ENCODE measurements around the gene SFXN5.

SFXN5 gene

DNA sequence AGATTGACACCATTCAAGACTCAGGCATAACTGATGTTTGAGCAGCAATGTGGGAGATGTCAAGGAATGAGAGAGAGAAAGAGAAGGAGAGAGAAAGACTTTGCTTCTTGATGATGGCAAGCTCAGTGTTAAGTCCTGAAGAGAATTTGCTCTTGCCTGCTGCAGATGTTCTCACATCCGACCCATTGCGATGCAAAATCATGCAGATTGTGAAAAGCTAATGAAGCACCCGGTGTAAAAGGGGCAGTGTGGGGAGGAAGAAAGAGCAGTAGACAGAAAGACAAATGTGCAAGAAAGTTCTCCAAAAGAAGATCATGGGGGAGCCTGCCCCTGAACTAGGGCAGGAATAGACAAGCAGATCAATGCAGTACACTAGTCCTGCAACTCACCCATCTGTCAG lies 96.5 kb downstream of the SFXN5 start:
- intact Hi-C loops (cut with DNase I), result loop anchor here (5.0 kb wide), 1 partner anchor 83 kb away; no protein-coding TSS in a partner anchor
- no peak for DNase-seq

DNA sequence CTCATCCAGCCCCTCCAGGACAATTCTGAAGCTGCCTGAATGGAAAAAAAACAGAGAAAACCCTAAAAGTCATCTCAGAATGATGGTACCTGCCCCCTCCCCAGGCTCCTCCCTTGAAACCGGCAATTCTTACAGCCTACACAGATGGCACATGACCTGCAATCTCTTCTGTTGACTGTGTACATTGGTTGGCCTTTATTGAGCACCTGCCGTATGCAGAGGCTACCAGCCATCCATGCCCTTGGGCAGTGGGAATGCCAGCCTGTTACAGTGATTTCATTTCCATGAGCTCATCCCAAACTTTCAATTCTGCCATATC lies 97.1 kb downstream of the SFXN5 start:
- intact Hi-C loops (cut with DNase I), result no loop called here
- DNase-seq, result no peak

DNA sequence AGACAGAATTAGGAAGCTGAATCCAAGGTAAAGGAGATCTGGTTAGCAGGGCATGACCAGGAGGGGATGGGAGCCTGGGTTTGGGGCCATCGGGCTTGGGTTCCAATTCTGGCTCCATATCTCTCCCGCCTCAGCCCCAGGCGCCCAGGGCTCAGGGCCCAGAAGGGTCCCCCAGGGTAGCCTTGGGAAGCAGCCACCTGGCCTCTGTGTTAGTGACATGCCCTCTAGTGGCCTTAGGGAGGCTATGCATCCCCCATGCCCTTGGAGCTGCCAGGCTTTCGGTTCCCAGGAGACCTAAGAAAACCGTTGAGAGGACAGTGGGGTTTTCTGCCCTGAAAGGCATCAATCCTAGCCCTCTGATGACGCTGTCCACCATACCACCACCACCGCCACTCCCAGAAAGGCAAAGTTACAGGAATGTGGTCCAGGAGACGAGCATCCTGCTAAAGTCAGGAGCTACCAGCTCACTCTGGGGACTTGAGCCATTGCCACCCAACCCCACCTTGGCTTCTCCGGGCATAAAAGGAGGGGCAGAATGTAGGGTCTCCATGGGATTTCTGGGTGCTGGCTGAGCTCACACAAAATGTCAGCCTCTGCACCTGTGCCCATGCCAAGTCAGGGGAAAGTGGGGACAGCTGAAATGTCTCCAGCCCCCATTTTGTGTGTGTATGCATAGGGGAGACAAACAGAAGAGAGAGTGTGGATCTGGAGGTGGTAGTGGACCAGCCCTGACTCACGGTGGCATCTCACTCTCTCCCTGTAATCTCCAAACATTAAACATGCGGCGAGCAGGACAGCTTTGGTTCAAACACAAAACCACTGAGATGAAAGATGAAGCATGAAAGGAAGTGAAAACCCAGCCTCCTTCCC lies 97.7 kb downstream of the SFXN5 start:
- DNase-seq, result peak in 40 of 42 donors; percentile 12 to 71 (median 38)
- intact Hi-C loops (cut with DNase I), result no loop called here

- intact Hi-C loops (cut with DNase I), result no loop called here
- DNase-seq, result no peak
Observed at GRCh38 chr2:72973137-72973535, 98.4 kb downstream of the SFXN5 start.

- DNase-seq, result no peak
- intact Hi-C loops (cut with DNase I), result no loop called here
Observed at GRCh38 chr2:72972352-72973136, 99.0 kb downstream of the SFXN5 start.

DNA sequence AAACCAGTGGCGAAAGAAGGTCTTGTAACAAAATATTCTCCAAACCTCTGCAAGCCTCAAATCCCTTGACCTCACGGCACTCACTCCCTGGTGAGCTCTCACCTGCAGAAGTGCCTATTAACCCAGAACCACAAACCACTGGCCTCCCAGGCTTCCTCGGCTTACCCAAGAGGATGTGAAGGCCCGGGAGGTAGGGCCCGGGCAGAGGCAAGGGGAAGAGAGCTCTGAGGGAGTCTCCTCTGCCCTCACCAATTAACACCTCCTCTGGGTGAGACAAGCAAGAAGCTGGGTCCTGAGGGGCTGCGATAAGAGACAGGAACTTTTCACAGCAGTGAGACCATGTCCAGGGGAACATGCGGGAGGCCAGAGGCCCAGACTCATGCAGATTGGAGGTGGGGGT lies 100.5 kb downstream of the SFXN5 start:
- intact Hi-C loops (cut with DNase I), result no loop called here
- DNase-seq, result no peak

DNA sequence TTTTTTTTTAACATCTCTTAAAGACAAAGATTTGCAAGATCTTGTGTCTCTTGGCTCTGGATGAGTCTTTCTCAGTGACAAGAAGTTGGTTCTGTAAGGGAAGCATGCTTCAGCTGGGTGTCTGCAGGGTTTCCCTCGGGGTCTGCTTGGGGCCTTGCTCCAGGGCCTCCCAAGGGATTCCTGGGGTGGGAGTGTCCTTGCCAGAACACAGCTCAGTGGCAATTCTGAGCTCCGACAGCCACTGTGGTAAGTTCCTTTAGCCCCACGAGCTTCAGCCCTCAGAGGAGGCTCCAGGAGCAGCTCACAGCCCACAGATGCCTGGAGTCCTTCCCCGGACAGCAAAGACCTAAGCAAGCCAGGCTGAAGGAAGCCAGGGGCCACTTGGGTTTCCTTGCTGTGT lies 101.8 kb downstream of the SFXN5 start:
- intact Hi-C loops (cut with DNase I), result no loop called here
- no peak for DNase-seq

- intact Hi-C loops (cut with DNase I), result no loop called here
Observed at GRCh38 chr2:72968286-72968685, 103.2 kb downstream of the SFXN5 start.

DNA sequence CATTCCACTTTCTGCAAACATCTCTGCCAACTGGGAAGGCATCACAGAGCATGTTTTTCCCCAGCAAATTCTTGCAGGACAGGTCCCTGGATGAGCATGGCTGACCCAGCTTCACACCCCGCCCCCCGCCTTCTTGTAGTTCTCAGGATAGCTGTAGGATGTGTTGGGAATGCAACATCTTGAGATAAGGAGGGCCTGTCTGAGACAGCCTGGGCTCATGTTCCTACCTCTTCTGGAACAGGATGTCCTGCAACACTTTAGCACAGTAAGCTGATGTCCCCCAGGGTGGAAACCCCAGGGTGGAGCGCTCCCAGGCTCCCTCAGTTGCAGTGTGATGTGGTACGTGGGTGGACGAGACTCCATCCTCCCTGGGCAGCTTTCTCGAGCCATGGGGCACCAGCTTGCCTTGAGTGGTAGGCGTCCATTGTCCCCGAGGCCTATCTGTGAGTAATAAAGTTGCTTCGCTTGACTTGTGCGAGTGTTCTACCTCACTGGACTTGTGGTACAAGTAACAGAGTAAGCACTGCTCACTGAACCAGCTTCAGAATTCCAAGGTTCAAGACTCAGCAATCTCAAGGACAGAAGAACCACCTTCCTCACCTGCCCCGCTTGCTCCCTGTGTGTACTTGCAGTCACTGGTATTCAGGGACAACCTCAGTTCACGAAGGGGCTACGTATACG lies 105.6 kb downstream of the SFXN5 start:
- no peak for DNase-seq
- intact Hi-C loops (cut with DNase I), result no loop called here

More at GRCh38 chr2:72968286-72968685, 103.2 kb downstream of the SFXN5 start:
- no peak for DNase-seq

DNA sequence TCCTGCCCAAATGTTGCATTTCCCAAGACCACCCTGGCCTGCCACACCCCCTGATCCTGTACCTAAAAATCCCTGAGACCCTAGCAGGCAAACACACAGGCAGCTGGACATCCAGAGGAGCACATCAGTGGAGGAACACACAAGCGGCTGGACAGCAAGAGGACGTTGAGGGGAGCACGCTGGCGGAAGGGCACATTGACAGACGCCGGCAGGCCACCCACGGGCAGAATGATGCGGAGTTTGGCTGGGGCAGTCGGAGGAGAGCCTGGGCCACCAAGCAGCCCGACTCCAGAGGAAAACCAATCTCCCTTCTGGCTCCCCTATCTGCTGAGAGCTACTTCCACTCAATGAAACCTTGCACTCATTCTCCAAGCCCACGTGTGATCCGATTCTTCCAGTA lies 106.5 kb downstream of the SFXN5 start:
- intact Hi-C loops (cut with DNase I), result no loop called here
- no peak for DNase-seq

- intact Hi-C loops (cut with DNase I), result no loop called here
- DNase-seq, result no peak
Observed at GRCh38 chr2:72964146-72964525, 107.4 kb downstream of the SFXN5 start.

GRCh38 chr2:72963423-72964145 lies 107.9 kb downstream of the SFXN5 start:
- DNase-seq, result no peak
- intact Hi-C loops (cut with DNase I), result no loop called here

- intact Hi-C loops (cut with DNase I), result no loop called here
Observed at GRCh38 chr2:72962911-72963310, 108.6 kb downstream of the SFXN5 start.

GRCh38 chr2:72961853-72962468 lies 109.6 kb downstream of the SFXN5 start:
- no peak for DNase-seq
- intact Hi-C loops (cut with DNase I), result no loop called here

More at GRCh38 chr2:72962911-72963310, 108.6 kb downstream of the SFXN5 start:
- DNase-seq, result no peak

DNA sequence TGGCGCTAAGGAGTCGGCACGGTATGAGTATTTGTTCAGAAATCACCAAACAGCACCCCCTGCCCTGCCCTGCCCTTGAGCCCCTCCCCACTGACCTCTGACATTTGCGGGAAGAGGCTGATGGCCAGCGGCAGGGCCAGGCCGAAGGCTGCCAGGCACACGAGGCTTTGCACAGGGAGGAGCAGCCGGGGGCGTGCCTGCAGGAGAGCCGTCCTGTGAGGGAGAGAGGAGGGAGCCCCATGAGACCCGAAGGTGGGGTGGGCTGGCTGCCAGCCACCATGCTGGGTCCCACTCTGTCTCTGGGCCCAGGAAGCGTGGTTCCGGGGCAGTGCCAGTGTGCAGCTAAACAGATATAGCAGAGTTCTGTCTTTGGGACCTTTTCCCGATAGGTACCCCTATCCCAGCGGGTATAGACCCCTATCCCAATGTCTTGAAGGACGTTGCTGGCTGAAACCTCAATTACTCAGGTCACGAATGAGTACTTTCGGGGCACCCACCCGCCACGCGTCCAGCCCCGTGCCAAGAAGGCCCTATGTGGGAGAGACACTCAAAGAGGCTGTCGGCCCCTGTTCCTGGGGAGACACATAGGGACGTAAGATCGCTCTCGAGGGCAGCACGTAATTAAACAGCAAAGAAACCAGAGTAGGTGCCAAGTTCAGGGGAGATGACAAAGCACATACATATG lies 110.3 kb downstream of the SFXN5 start:
- no peak for DNase-seq
- intact Hi-C loops (cut with DNase I), result no loop called here

GRCh38 chr2:72959995-72960981 lies 111.2 kb downstream of the SFXN5 start:
- intact Hi-C loops (cut with DNase I), result no loop called here
- no peak for DNase-seq

DNA sequence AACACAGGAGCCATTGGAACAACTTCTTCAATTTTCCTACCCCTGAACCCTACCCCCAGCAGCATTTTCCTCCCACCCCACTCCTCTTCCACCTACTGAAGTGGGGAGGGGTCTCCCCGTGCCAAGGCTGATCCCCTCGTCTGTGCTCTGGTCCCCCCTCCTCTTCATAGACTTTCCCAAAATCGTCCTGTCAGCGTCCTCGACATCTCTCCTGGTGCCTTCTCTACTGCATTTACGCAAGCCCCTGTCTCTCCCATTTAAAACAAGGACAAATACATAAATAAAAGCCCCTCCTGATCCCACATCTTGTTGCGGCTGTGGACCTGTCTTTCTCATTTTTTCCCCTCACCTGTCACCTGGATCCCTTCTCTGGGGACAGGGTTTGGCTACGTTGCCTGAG lies 112.0 kb downstream of the SFXN5 start:
- intact Hi-C loops (cut with DNase I), result no loop called here
- DNase-seq, result no peak

Measured in head of caudate nucleus (tissue), 42 donors.